ENCODE results near the gene TAX1BP1. TPM values are rescaled to one million over a fixed set of nuclear protein-coding genes. Genes with fewer than 3 reads are reported as not detected.

The TAX1BP1 gene
- total and polyA plus RNA-seq, 2 experiments from 2014 or later = 56.5 to 87.9 TPM

- H3K4me3 Mint-ChIP-seq = no peak overlapping the region
- H3K4me3 ChIP-seq = no peak overlapping the region
- H3K4me1 ChIP-seq (ENCODE audit: insufficient read depth) = peaks cover 7% of the 10 kb centered on the region; the same call in 1 of the 2 replicates
- H3K9me3 Mint-ChIP-seq = no peaks in the 10 kb centered on the region
- H4K20me1 ChIP-seq (replicated peaks; ENCODE audit: insufficient read depth) = 0 out of 2 replicates have a peak, but pooled peaks cover 7% of the 10 kb centered on the region
- peak; percentile 67 for ATAC-seq
- H2AFZ ChIP-seq = no peak overlapping the region
- H3K9me2 ChIP-seq (ENCODE audit: insufficient read depth) = no peaks in the 10 kb centered on the region
- no peaks in the 10 kb centered on the region for H3F3A ChIP-seq (replicated peaks; ENCODE audit: low read depth)
- H3K27me3 Mint-ChIP-seq (ENCODE audit: insufficient read depth, low read depth, poor library complexity) = peaks cover 2% of the 10 kb centered on the region
- no peak overlapping the region for H3K27ac ChIP-seq (ENCODE audit: low read depth)
- H3K4me2 ChIP-seq = no peak overlapping the region
- H3K79me2 ChIP-seq (replicated peaks; ENCODE audit: insufficient read depth) = no peaks in the 10 kb centered on the region
- H3K27me3 ChIP-seq (ENCODE audit: insufficient read depth) = no peaks in the 10 kb centered on the region
- H3K36me3 ChIP-seq (ENCODE audit: insufficient read depth) = no peaks in the 10 kb centered on the region
- TF ChIP-seq REST (IDR thresholded peaks at IDR 0.05; ENCODE audit: unreplicated experiment) (no peak), CREB1 (CRISPR knock-in tag; IDR thresholded peaks at IDR 0.05; ENCODE audit: low read depth) (no peak), ZNF114 (CRISPR knock-in tag; IDR thresholded peaks at IDR 0.05) (no peak), EZH2 (IDR thresholded peaks at IDR 0.05; ENCODE audit: low read depth, unreplicated experiment) (no peak), STAT1 (IDR thresholded peaks at IDR 0.05; ENCODE audit: unreplicated experiment) (no peak), NANOG (IDR thresholded peaks at IDR 0.05; ENCODE audit: borderline replicate concordance) (no peak), ZNF331 (CRISPR knock-in tag; IDR thresholded peaks at IDR 0.05; ENCODE audit: low read depth) (no peak), JUNB (IDR thresholded peaks at IDR 0.05; ENCODE audit: unreplicated experiment) (no peak), EZH2phosphoT487 (IDR thresholded peaks at IDR 0.05; ENCODE audit: unreplicated experiment) (no peak), POLR2AphosphoS5 (IDR thresholded peaks at IDR 0.05; ENCODE audit: low read depth) (no peak)
- TF ChIP-seq, protein P1, sequence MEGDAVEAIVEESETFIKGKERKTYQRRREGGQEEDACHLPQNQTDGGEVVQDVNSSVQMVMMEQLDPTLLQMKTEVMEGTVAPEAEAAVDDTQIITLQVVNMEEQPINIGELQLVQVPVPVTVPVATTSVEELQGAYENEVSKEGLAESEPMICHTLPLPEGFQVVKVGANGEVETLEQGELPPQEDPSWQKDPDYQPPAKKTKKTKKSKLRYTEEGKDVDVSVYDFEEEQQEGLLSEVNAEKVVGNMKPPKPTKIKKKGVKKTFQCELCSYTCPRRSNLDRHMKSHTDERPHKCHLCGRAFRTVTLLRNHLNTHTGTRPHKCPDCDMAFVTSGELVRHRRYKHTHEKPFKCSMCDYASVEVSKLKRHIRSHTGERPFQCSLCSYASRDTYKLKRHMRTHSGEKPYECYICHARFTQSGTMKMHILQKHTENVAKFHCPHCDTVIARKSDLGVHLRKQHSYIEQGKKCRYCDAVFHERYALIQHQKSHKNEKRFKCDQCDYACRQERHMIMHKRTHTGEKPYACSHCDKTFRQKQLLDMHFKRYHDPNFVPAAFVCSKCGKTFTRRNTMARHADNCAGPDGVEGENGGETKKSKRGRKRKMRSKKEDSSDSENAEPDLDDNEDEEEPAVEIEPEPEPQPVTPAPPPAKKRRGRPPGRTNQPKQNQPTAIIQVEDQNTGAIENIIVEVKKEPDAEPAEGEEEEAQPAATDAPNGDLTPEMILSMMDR (conservative IDR thresholded peaks at IDR 0.05; ENCODE audit: low read depth in 2 of 2) = no peak
- TF ChIP-seq, protein P2, sequence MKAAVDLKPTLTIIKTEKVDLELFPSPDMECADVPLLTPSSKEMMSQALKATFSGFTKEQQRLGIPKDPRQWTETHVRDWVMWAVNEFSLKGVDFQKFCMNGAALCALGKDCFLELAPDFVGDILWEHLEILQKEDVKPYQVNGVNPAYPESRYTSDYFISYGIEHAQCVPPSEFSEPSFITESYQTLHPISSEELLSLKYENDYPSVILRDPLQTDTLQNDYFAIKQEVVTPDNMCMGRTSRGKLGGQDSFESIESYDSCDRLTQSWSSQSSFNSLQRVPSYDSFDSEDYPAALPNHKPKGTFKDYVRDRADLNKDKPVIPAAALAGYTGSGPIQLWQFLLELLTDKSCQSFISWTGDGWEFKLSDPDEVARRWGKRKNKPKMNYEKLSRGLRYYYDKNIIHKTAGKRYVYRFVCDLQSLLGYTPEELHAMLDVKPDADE (IDR thresholded peaks at IDR 0.05) = no peak
- TF ChIP-seq, protein P3, sequence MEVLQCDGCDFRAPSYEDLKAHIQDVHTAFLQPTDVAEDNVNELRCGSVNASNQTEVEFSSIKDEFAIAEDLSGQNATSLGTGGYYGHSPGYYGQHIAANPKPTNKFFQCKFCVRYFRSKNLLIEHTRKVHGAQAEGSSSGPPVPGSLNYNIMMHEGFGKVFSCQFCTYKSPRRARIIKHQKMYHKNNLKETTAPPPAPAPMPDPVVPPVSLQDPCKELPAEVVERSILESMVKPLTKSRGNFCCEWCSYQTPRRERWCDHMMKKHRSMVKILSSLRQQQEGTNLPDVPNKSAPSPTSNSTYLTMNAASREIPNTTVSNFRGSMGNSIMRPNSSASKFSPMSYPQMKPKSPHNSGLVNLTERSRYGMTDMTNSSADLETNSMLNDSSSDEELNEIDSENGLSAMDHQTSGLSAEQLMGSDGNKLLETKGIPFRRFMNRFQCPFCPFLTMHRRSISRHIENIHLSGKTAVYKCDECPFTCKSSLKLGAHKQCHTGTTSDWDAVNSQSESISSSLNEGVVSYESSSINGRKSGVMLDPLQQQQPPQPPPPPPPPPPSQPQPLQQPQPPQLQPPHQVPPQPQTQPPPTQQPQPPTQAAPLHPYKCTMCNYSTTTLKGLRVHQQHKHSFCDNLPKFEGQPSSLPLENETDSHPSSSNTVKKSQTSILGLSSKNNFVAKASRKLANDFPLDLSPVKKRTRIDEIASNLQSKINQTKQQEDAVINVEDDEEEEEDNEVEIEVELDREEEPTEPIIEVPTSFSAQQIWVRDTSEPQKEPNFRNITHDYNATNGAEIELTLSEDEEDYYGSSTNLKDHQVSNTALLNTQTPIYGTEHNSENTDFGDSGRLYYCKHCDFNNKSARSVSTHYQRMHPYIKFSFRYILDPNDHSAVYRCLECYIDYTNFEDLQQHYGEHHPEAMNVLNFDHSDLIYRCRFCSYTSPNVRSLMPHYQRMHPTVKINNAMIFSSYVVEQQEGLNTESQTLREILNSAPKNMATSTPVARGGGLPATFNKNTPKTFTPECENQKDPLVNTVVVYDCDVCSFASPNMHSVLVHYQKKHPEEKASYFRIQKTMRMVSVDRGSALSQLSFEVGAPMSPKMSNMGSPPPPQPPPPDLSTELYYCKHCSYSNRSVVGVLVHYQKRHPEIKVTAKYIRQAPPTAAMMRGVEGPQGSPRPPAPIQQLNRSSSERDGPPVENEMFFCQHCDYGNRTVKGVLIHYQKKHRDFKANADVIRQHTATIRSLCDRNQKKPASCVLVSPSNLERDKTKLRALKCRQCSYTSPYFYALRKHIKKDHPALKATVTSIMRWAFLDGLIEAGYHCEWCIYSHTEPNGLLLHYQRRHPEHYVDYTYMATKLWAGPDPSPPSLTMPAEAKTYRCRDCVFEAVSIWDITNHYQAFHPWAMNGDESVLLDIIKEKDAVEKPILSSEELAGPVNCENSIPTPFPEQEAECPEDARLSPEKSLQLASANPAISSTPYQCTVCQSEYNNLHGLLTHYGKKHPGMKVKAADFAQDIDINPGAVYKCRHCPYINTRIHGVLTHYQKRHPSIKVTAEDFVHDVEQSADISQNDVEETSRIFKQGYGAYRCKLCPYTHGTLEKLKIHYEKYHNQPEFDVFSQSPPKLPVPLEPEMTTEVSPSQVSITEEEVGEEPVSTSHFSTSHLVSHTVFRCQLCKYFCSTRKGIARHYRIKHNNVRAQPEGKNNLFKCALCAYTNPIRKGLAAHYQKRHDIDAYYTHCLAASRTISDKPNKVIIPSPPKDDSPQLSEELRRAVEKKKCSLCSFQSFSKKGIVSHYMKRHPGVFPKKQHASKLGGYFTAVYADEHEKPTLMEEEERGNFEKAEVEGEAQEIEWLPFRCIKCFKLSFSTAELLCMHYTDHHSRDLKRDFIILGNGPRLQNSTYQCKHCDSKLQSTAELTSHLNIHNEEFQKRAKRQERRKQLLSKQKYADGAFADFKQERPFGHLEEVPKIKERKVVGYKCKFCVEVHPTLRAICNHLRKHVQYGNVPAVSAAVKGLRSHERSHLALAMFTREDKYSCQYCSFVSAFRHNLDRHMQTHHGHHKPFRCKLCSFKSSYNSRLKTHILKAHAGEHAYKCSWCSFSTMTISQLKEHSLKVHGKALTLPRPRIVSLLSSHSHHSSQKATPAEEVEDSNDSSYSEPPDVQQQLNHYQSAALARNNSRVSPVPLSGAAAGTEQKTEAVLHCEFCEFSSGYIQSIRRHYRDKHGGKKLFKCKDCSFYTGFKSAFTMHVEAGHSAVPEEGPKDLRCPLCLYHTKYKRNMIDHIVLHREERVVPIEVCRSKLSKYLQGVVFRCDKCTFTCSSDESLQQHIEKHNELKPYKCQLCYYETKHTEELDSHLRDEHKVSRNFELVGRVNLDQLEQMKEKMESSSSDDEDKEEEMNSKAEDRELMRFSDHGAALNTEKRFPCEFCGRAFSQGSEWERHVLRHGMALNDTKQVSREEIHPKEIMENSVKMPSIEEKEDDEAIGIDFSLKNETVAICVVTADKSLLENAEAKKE (CRISPR knock-in tag; IDR thresholded peaks at IDR 0.05) = no peak
- H3K36me3 Mint-ChIP-seq (ENCODE audit: low read depth) = no peaks in the 10 kb centered on the region; the same call in 2 of the 3 replicates
- H3K27ac Mint-ChIP-seq = no peak overlapping the region
- DNase-seq (ENCODE audit: low spot score) = no peak
- H3K4me1 Mint-ChIP-seq = peaks cover 12% of the 10 kb centered on the region
These were observed 123.9 kb downstream of the TAX1BP1 start for GRCh38 chr7:27863880-27864279.
